Superior temporal gyrus (tissue), 1 donor: ENCODE results near the gene KPRP.
A peak's percentile ranks its signal among the peaks of the same experiment; 100 is the strongest.

Source experiments
- DNase-seq: peaks from one replicate; pipeline ENCODE4 v3.0.0-alpha.2; 2016; ENCODE audit errors: extremely low spot score

KPRP gene

DNA sequence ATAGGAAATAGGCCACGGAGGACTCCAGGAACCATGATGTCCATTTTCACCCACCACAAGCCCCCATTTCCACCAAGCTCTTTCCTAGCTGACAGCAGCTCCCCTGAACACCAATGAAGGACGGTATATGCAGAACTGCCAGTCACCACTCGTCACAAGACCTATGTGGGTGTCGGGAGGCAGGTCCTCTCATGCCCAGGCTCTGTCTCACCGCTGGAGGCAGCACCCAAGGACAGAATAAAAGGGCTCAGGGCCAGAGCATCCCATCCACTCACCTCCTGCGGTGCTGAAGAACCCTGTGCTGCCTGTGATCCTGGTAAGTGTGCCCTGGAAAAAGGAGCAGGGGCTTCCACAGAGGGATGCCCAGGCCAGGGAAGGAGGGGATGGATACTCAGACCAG lies 17.1 kb downstream of the KPRP start, which contains the start of gene LCE1F:
Gene LCE1F (plus strand): TSS at position 266 of the 400 bp plus-strand sequence. CDS start 1,232 bp downstream, outside the sequence.
- DNase-seq: no peak

DNA sequence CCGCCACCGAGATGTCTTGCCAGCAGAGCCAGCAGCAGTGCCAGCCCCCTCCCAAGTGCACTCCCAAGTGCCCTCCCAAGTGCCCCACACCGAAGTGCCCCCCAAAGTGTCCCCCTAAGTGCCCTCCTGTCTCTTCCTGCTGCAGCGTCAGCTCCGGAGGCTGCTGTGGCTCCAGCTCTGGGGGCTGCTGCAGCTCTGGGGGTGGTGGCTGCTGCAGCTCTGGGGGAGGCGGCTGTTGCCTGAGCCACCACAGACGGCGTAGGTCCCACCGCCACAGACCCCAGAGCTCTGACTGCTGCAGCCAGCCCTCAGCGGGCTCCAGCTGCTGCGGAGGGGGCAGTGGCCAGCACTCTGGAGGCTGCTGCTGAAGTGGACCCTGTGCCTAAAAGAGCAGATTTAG lies 18.5 kb downstream of the KPRP start:
- no peak for DNase-seq

DNA sequence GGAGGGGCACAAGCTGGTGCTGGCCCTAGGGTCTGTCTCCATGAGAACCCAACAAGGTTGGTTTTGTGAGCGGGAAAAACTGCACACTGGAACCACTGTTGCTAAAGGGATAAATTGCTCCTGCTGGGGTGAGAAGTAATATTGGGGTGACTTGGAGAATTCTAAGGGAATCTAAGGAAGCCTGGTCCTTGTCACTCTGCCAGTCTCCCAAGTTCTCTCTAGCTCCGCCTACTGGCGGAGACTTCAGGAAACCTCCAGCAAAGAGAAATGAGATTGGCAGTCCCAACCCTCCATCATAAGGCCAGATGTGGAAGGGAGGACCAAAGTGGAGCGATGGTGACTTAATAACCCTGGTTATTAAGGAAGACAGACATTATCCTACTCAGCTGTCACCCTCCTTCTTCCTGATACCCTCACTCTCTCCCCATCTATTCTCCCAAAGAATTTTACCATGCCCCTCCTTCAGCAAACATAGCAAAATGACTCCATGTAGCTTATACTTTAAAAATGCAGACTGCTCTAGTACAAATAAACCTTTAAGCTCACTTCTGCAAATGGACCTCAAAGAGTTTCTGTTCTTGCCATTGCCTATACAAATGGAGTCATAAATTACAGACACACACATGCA lies 19.8 kb downstream of the KPRP start:
- DNase-seq: peak; percentile 1

DNA sequence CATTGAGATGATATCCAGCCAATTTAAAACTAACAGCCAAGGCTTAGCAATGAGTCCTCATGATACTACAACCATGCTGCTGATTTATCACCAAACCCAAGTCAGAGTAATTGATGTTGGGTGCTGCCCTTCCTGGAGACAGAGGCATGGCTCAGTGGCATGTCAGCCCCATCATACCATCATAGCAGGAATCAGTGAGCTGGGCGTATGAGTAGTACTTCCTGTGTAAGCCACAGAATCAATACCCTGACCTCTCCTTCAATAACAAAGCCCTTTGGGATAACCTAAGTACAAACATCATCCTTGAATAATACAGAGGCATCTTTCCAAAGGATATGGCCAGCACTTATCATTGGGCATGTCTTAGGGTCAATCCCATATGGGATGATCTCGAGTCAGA lies 25.3 kb downstream of the KPRP start:
- DNase-seq: peak; percentile 0

DNA sequence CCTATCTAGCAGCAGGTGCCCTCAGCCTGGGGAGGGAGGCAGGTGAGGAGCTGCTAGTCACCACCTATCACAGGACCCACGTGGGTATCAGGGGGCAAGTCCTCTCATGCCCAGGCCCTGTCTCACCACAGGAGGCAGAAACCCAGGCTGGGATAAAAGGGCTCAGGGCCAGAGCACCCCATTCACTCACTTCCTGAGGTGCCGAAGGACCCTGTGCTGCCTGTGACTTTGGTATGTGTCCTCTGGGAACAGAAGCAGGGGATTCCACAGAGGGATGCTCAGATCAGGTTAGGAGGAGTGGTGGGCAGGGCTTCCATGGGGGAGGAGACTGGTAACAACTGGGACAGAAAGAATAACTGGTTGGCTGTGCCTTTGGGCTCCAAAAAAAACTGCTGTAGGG lies 28.3 kb downstream of the KPRP start, which contains the start of gene LCE1E:
Gene LCE1E (plus strand): TSS at position 181 of the 400 bp plus-strand sequence. CDS start 1,043 bp downstream, outside the sequence.
- DNase-seq: no peak

DNA sequence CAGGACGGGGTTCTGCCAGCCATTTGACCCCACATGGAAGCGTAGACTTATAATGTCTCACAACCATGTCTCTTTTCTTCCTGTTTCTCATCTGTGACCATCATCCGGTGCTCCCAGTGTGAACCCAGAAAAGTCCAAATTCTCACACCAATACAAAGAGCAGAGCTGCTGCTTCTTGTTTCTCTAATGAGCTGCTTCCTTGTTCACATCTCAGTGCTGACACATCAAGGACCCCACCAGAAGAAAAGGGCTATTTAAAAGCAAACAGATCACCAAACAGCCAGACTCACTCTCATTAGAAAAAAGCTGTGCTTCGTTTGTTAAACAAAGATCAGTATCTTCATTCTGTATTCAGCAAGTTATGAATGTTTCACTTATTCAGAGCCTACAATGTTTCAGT lies 37.9 kb downstream of the KPRP start:
- DNase-seq: no peak

DNA sequence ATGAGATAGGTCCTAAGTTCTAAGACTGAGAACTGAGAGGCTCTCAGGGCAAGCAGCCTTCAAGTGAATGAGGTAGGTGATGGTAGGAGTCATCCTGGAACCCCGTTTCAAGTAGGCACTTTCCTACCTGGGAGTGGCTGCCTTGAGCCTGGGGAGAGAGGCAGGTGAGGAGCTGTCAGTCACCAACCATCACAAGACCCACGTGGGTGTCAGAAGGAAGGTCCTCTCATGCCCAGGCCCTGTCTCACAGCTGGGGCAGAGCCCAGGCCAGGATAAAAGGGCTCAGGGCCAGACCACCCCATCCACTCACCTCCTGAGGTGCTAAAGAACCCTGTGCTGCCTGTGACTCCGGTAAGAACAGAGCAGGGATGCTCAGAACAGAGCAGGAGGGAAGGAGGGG lies 38.6 kb downstream of the KPRP start, which contains the start of gene LCE1D:
Gene LCE1D (plus strand): TSS at position 301 of the 400 bp plus-strand sequence. CDS start 1,074 bp downstream, outside the sequence.
- DNase-seq: no peak

DNA sequence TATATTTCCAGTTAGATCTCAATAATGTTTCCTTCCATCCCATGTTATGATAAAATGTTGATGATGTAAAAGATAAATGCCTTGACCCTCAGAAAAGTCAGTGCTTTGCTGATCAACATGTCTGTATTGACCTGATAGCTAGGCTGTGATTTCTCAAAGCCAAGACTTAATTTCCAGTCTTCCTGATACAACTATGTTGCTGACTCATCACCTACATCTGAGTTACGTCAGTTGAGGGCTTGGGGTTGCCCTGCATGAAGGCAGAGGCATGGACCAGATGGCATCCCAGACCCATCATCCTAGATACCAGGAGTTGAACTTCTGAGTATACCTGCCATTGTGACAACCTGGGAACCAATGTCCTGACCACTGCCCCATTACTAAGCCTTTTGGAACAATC lies 43.5 kb downstream of the KPRP start:
- DNase-seq: peak; percentile 1

DNA sequence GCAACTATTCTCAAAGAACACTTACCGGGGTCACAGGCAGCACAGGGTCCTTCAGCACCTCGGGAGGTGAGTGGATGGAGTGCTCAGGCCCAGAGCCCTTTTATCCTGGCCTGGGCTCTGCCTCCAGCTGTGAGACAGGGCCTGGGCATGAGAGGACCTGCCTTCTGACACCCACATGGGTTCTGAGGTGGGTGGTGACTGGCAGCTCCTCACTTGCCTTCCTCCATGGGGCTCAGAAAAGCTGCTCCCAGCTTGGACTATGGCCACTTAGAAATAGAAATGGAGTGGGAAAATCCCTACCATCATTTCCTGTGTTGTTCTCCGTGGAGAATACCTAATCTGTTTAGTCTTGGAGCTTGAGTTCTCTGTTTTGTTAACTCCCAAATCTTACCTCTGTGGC lies 48.8 kb downstream of the KPRP start, which contains the start of gene LCE1C:
Gene LCE1C (minus strand): TSS at position 76 of the 400 bp plus-strand sequence. CDS start 1,173 bp downstream, outside the sequence.
- DNase-seq: no peak

DNA sequence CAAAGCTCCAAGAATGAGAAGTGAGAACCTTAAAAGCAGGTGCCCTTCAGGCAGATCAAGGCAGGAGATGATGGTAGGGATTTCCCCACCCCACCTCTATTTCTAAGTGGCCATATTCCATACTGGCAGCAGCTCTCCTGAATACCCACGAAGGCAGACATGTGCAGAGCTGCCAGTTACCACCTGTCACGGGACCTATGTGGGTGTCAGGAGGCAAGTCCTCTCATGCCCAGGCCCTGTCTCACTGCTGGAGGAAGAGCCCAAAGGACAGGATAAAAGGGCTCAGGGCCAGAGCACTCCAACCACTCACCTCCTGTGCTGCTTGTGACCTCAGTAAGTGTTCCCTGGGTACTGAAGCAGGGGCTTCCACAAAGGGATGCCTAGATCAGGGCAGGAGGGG lies 53.2 kb downstream of the KPRP start:
- DNase-seq: no peak
